HEK293T (cell line): ENCODE measurements around the gene FAM151B.

Experiments used
- CTCF ChIA-PET: fragments of 350-600 bp; formaldehyde crosslinking; extraction: SDS; loops from one replicate; lab custom pipeline; 2021; ENCODE audit warnings: antibody characterized with exemption, inconsistent platforms; lab: Yijun Ruan, JAX
- POLR2A ChIA-PET: fragments of 350-600 bp; formaldehyde crosslinking; extraction: SDS; loops from one replicate; lab custom pipeline; 2020; ENCODE audit warnings: antibody characterized with exemption, inconsistent platforms; lab: Yijun Ruan, JAX
- DNase-seq: peaks from one replicate; pipeline ENCODE4 v3.0.0; 2012; ENCODE audit warnings: mixed read lengths; ENCODE audit errors: extremely low spot score
- ARNT ChIP-seq: fragments of 450-650 bp; IDR thresholded peaks from 2 replicates; pipeline ENCODE4 v1.6.1; 2017; ENCODE audit warnings: mild to moderate bottlenecking
- BHLHE40 ChIP-seq: fragments of 450-650 bp; IDR thresholded peaks from 2 replicates; pipeline ENCODE4 v1.6.1; 2016; ENCODE audit warnings: mild to moderate bottlenecking, moderate library complexity, borderline replicate concordance
- CTBP1 ChIP-seq: fragments of 450-650 bp; IDR thresholded peaks from 2 replicates; pipeline ENCODE4 v1.6.1; 2016; ENCODE audit warnings: borderline replicate concordance
- ELF4 ChIP-seq: fragments of 450-650 bp; IDR thresholded peaks from 2 replicates; pipeline ENCODE4 v1.6.1; 2017; ENCODE audit warnings: antibody characterized with exemption
- FOXA1 ChIP-seq: fragments of 450-650 bp; IDR thresholded peaks from 2 replicates; pipeline ENCODE4 v1.6.1; 2016; ENCODE audit warnings: mild to moderate bottlenecking
- FOXK2 ChIP-seq: fragments of 450-650 bp; IDR thresholded peaks from 2 replicates; pipeline ENCODE4 v1.6.1; 2016; ENCODE audit warnings: mild to moderate bottlenecking
- FOXM1 ChIP-seq: fragments of 450-650 bp; IDR thresholded peaks from 2 replicates; pipeline ENCODE4 v1.6.1; 2017; ENCODE audit warnings: mild to moderate bottlenecking, borderline replicate concordance
- HDGF ChIP-seq: fragments of 450-650 bp; IDR thresholded peaks from 2 replicates; pipeline ENCODE4 v1.6.1; 2017; ENCODE audit warnings: antibody characterized with exemption, borderline replicate concordance
- L3MBTL2 ChIP-seq: fragments of 450-650 bp; conservative IDR thresholded peaks from 2 replicates; pipeline ENCODE4 v1.6.1; 2016; ENCODE audit warnings: mild to moderate bottlenecking
- LEF1 ChIP-seq: fragments of 450-650 bp; IDR thresholded peaks from 2 replicates; pipeline ENCODE4 v1.6.1; 2017; ENCODE audit warnings: mild to moderate bottlenecking, borderline replicate concordance
- NFRKB ChIP-seq: fragments of 450-650 bp; IDR thresholded peaks from 2 replicates; pipeline ENCODE4 v1.6.1; 2016; ENCODE audit warnings: mild to moderate bottlenecking, moderate library complexity
- PKNOX1 ChIP-seq: fragments of 450-650 bp; IDR thresholded peaks from 2 replicates; pipeline ENCODE4 v1.6.1; 2016
- SP1 ChIP-seq: fragments of 450-650 bp; IDR thresholded peaks from 2 replicates; pipeline ENCODE4 v1.6.1; 2017
- SUZ12 ChIP-seq: fragments of 450-650 bp; IDR thresholded peaks from 2 replicates; pipeline ENCODE4 v1.6.1; 2016; ENCODE audit warnings: mild to moderate bottlenecking
- TARDBP ChIP-seq: fragments of 450-650 bp; IDR thresholded peaks from 2 replicates; pipeline ENCODE4 v1.6.1; 2016
- ZNF384 ChIP-seq: fragments of 450-650 bp; IDR thresholded peaks from 2 replicates; pipeline ENCODE4 v1.6.1; 2016

FAM151B gene

GRCh38 chr5:80590766-80591165 is 102.9 kb downstream of the FAM151B start:
- POLR2A ChIA-PET = no interaction called here
- CTCF ChIA-PET = no interaction called here
- TF ChIP-seq CTBP1 (no peak), L3MBTL2 (no peak), HDGF (no peak), SUZ12 (no peak), PKNOX1 (no peak), ZNF384 (no peak), BHLHE40 (no peak), ARNT (no peak), FOXM1 (no peak), SP1 (no peak), TARDBP (no peak), LEF1 (no peak), FOXK2 (no peak), FOXA1 (no peak), NFRKB (no peak), ELF4 (no peak)
- no peak for DNase-seq

GRCh38 chr5:80591352-80591751 is 103.5 kb downstream of the FAM151B start:
- TF ChIP-seq SUZ12 (no peak), PKNOX1 (no peak), ZNF384 (no peak), L3MBTL2 (no peak), CTBP1 (no peak), FOXM1 (no peak), ARNT (no peak), FOXK2 (no peak), BHLHE40 (no peak), NFRKB (no peak)
- POLR2A ChIA-PET = no interaction called here
- CTCF ChIA-PET = no interaction called here
- DNase-seq = no peak

GRCh38 chr5:80592105-80592504 is 104.2 kb downstream of the FAM151B start:
- CTCF ChIA-PET = no interaction called here
- POLR2A ChIA-PET = no interaction called here
- DNase-seq = no peak
- TF ChIP-seq HDGF (no peak), TARDBP (no peak), LEF1 (no peak), FOXA1 (no peak), ZNF384 (no peak), ELF4 (no peak), SP1 (no peak), NFRKB (no peak), BHLHE40 (no peak), FOXM1 (no peak), SUZ12 (no peak), PKNOX1 (no peak), L3MBTL2 (no peak), CTBP1 (no peak)
